ENCODE data around the gene AXIN1.

Gene AXIN1

DNA sequence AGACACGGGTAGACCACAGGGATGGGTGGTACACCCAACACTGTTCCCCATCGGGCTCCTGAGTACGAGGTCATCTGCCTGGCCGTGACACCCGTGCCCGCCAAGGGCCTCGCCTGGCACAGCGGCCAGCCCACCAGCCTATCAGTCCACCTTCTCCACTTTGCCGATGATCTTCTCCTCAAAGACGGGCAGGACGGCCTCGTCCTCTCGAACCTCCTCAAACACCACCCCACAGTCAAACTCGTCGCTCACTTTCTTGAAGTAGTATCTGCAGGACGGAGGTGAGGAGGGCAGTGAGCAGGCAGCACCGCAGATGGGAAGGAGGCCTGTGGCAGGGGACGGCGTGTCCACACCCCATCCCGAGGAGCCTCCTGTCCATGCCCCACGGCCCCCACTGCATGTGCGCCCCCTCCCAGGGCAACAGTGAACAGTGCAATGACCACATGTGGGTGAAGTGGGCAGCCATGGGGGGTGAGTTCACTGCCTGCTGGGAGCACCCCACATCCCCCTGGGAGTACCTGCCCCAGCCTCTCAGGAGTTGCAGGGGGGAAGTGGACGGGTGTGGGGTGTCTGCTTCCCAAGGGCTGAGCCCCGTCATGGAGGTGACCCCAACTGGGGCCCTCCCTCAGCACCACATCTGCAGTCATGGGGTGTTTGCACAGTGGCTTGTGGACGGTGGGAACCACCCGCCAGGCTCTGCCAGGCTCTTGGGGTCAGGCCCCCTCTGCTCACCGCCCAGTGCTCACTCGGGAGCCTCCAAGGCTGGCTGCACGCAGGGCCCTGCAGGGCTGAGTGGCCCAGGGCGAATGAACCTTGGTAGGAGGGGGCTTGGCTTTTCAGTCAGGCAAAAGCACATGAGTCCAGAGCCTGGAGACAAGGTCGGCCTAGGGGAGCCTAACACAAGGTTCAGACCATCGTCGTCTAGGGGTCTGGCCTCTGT is 64.3 kb downstream of the AXIN1 start:
- in situ Hi-C loops (cut with MboI; ENCODE audit: low pct_unique_long_range_greater_than_20kb, low sequenced_read_pairs, unreplicated experiment): no loop called here
- TF ChIP-seq, protein P1, sequence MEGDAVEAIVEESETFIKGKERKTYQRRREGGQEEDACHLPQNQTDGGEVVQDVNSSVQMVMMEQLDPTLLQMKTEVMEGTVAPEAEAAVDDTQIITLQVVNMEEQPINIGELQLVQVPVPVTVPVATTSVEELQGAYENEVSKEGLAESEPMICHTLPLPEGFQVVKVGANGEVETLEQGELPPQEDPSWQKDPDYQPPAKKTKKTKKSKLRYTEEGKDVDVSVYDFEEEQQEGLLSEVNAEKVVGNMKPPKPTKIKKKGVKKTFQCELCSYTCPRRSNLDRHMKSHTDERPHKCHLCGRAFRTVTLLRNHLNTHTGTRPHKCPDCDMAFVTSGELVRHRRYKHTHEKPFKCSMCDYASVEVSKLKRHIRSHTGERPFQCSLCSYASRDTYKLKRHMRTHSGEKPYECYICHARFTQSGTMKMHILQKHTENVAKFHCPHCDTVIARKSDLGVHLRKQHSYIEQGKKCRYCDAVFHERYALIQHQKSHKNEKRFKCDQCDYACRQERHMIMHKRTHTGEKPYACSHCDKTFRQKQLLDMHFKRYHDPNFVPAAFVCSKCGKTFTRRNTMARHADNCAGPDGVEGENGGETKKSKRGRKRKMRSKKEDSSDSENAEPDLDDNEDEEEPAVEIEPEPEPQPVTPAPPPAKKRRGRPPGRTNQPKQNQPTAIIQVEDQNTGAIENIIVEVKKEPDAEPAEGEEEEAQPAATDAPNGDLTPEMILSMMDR (IDR thresholded peaks at IDR 0.05; ENCODE audit: extremely low read depth, insufficient read depth, missing control alignments): no peak
- no peak for DNase-seq (ENCODE audit: low spot score)

DNA sequence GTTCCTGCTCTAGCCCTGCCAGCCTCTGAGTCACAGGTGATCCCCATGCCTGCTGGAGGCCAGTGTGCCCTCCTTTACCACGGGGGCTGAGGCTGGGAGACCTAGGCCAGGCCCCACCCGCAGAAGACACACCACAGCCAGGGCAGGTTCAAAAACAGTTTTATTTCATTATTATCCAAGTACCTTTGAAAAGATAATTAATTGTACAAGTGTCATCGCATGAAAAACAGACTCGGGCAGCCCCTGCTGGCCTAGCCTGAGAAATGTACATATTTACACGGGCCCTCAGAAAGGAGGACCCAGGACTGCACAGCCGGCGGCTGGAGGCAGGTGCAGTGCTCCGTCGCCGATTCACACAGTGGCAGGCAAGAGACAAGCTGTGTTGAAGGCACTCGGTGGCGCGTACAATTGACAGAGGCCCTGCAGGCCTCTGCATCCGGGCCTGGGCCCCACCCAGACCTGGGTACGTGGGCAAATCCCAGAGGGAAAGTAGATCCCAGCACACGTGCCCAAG is 65.2 kb downstream of the AXIN1 start:
- in situ Hi-C loops (cut with MboI; ENCODE audit: low pct_unique_long_range_greater_than_20kb, low sequenced_read_pairs, unreplicated experiment): no loop called here
- TF ChIP-seq, protein P1 (IDR thresholded peaks at IDR 0.05; ENCODE audit: extremely low read depth, insufficient read depth, missing control alignments): no peak
- DNase-seq (ENCODE audit: low spot score): no peak

- no peak for DNase-seq (ENCODE audit: low spot score)
- in situ Hi-C loops (cut with MboI; ENCODE audit: low pct_unique_long_range_greater_than_20kb, low sequenced_read_pairs, unreplicated experiment): no loop called here
- TF ChIP-seq, protein P1 (IDR thresholded peaks at IDR 0.05; ENCODE audit: extremely low read depth, insufficient read depth, missing control alignments): no peak
Observed at GRCh38 chr16:286491-287297, 65.8 kb downstream of the AXIN1 start.

GRCh38 chr16:285146-286055 is 67.1 kb downstream of the AXIN1 start:
- in situ Hi-C loops (cut with MboI; ENCODE audit: low pct_unique_long_range_greater_than_20kb, low sequenced_read_pairs, unreplicated experiment): no loop called here
- peak; percentile 71 for DNase-seq (ENCODE audit: low spot score)
- TF ChIP-seq, protein P1 (IDR thresholded peaks at IDR 0.05; ENCODE audit: extremely low read depth, insufficient read depth, missing control alignments): no peak

DNA sequence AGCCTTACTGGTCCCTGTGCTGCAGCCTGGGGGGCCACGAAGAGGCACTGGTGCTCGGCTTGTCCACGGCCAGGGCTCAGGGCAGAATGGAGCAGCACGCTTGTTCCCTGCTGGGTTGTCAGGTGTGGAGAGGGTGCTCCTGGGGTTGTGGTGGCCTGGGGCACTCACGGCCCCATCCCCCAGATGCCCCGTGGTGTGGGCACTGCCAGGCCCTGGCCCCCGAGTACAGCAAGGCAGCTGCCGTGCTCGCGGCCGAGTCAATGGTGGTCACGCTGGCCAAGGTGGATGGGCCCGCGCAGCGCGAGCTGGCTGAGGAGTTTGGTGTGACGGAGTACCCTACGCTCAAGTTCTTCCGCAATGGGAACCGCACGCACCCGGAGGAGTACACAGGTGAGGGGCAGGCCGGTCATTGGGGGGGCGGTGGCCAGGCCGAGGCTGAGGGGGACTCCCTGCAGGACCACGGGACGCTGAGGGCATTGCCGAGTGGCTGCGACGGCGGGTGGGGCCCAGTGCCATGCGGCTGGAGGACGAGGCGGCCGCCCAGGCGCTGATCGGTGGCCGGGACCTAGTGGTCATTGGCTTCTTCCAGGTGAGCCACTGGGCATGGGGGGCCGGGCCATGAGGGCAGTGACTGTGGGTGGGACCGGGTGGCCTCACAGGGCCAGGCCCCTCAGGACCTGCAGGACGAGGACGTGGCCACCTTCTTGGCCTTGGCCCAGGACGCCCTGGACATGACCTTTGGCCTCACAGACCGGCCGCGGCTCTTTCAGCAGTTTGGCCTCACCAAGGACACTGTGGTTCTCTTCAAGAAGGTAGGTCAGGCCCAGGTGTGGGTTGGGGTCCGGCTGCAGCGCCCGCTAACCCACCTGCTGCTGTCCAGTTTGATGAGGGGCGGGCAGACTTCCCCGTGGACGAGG is 68.1 kb downstream of the AXIN1 start:
- TF ChIP-seq, protein P1 (IDR thresholded peaks at IDR 0.05; ENCODE audit: extremely low read depth, insufficient read depth, missing control alignments): no peak
- DNase-seq (ENCODE audit: low spot score): no peak
- in situ Hi-C loops (cut with MboI; ENCODE audit: low pct_unique_long_range_greater_than_20kb, low sequenced_read_pairs, unreplicated experiment): no loop called here
